ENCODE data around the gene BANF1.
"Not testable (repeated sequence)": the region's sequence is repeated elsewhere in the genome, so short reads cannot be mapped to it uniquely, and the experiment has no call there.

BANF1 gene

GRCh38 chr11:65978391-65979238, 23.7 kb upstream of the BANF1 start:
- DNase-seq (ENCODE audit: low read depth): no peak

GRCh38 chr11:65979261-65979759, 23.0 kb upstream of the BANF1 start:
- no peak for DNase-seq (ENCODE audit: low read depth)

GRCh38 chr11:65981101-65981740, 21.1 kb upstream of the BANF1 start:
- DNase-seq (ENCODE audit: low read depth): no peak

DNA sequence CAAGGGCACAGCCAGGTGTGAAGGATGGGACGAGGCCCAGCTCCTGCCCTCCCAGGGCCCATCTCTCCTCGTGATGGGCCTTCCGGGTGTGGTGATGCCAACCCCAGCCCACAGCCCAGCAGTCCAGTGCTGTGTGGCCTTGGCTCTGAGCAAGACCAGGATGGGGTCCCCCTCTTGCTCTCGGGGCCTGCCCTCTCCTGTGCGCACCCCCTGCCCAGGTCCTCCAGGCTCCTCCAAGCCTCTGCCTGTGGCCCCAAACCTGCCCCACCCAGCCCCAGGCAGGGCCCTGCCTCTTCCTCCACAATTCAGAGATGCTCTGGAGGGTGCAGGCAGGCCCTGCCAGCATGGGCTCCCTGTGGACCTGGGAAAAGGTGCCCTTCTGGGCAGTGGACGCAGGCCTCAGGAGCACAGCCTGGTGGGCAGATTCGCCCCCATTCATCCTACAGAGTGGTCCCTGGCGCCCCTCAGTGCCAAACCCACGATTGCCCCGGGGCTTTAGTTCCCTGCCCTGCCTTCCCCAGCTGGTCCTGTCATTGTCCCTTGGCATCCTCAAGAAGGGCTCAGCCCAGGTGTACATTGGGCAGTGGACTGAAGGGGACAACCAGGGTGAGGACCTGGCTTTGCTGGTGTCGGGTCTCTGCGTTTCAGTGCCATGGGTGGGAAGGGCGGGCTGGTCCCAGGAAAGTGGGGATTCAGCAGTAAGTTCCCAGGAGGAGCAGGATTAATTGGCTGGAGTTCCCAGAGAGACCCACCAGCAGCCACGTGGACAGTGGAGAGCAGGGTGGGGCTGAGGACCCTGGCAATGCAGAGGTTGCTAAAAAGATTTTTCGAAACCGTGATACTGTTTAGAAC, 20.1 kb upstream of the BANF1 start:
- no peak for DNase-seq (ENCODE audit: low read depth)

GRCh38 chr11:65982824-65983588, 19.3 kb upstream of the BANF1 start:
- DNase-seq (ENCODE audit: low read depth): no peak

GRCh38 chr11:65983589-65983987, 18.7 kb upstream of the BANF1 start:
- no peak for DNase-seq (ENCODE audit: low read depth)

DNA sequence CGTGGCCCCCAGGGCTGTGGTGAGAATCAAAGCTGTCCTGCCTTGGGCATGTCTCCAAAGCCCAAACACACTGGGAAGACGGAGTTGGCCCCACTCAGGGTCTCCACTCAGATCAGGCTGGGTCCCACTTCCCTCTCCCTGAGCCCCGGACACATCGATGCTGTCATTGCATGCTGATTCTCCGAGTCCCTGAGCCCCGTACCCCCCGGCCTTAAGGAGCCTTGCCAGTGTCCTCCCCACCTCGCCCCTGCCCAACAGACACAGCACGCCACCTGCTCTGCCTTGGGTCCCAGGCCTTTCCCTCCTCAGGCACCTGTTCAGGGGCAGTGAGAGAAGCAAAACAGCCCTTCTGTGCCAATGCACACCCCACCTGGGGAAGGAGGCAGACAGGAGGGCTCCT, 15.0 kb upstream of the BANF1 start:
- no peak for DNase-seq (ENCODE audit: low read depth)

- peak; percentile 91 for DNase-seq (ENCODE audit: low read depth)
Observed at GRCh38 chr11:65988791-65989592, 13.3 kb upstream of the BANF1 start.

DNA sequence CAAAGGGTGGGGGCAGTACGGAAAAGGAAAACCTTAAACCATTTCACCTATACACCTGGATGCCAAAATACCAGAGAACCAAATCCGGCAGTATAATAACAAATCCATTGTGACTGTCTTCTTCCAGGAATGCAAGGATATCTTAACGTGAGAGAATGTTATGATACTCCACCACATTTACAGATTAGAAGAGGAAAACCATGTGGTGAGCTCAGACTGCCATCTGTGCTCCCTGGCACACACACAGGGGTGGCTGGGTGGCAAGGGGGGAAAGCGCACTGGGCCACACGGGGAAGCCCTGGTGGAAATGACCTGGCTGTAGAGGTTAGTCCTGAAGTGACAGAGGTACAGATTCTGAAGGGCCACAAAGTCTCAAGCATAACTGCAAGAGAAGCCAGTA, 10.2 kb upstream of the BANF1 start:
- DNase-seq (ENCODE audit: low read depth): no peak

DNA sequence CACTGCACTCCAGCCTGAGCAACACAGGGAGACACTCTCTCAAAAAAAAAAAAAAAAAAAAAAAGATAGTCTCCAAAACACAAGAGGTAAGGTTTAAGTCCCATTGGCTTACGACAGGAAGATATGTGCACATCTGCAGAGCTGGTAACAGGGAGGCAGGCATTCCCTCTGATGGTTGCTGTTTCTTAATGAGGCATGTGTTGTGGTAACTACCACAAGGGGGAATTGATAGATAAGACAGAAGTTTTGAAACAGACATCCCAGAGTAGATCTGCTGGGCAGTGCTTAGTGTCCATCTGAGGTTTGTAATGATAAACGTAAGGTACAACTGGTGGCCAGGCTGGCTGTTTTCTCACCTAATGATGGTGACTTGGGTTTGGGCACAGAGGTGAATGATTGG, 5.0 kb upstream of the BANF1 start:
- DNase-seq (ENCODE audit: low read depth): no peak

DNA sequence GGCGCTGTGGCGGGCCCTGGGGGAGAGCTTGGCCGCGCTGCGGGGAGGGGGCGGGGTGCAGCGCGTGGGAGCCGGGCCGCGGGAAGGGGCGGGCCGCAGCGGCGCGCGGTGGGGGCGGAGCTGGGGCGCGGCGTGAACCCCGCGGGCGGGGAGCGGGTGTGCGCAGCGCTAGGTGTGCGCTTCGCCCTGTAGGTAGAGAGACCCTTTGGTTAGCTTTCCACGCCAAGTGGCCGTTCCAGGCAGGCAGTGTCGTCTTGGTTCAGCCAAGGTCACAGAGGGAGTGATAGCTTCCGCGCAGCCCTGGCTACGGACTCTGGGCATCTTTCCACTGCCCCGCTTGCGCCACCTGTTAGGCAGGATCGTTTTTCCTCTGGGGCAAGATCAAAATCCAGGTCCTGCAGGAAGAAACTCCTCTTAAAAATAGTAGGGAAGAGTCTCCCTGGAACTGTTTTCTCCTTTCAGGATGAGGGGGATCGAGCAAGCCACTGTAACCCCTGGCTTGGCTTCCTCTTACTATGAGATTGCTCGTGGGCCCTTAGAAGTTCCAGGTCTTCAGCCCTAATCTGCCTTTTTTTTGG, 434 bp downstream of the BANF1 start:
- DNase-seq (ENCODE audit: low read depth): no peak

DNA sequence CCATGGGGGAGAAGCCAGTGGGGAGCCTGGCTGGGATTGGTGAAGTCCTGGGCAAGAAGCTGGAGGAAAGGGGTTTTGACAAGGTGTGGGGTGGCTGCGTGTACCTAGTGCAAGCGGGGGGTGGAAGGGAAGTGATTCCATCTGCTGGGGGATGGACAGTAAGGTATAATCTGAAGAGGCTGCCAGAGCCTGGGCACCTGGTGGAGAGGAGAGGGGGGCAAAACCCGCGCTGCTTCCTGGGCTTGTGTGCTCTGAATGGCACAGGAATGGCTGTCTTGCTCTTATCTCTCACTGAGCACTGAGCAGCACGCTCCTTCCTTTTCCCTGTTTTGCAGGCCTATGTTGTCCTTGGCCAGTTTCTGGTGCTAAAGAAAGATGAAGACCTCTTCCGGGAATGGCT, 988 bp downstream of the BANF1 start:
- no peak for DNase-seq (ENCODE audit: low read depth)

- DNase-seq (ENCODE audit: low read depth): no peak
Observed at GRCh38 chr11:66004186-66004585, 1.9 kb downstream of the BANF1 start.

DNA sequence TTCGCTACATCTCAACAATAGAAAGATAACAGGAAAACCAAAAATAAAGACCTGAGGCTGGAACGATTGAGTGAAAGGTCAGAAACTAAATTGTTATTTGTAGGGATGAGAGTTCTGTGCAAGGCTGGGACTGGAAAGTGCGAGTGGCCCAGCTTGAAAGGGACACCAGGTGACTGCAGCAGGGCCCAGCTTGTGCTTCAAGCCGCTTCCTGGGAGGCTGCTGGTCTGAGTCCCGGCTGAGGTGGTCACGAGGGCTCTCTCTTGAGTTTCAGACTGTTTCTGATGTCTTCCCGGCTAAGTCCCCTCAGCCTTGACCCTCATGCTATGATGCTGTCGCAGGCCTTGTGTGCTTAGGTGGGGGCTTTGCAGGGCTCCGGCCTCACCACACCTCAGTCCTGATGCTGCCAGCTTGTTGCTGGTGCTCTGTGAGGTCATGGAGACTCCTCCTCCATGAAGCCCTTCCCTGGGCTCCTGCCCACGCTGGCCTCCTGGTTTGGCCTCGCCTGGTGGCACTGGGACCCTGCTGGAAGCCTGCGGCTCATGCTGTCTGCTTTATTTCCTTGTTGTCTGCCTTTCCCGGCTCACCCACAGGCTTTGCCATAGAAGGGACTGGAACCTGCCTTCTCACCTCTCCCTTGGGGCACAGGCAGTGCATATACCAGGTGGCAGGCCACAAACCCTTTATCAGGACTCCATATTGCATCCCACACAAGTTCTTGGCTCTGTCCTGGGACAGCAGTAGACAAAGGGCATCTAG, 4.0 kb downstream of the BANF1 start:
- DNase-seq (ENCODE audit: low read depth): no peak

DNA sequence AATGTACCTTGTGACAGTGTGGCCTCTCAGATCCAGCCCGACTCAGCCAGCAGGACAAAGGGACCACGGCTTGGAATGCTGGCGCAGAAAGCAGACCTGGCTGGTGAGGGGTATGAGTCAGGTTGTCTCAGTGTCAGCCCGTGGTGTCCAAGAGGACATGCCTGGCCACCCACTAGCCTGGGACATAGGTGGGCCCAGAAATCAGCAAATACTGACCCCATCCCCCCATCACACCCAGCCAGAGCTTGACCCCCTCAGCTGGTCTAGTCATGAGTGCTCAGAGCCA, 4.5 kb downstream of the BANF1 start:
- no peak for DNase-seq (ENCODE audit: low read depth)

DNA sequence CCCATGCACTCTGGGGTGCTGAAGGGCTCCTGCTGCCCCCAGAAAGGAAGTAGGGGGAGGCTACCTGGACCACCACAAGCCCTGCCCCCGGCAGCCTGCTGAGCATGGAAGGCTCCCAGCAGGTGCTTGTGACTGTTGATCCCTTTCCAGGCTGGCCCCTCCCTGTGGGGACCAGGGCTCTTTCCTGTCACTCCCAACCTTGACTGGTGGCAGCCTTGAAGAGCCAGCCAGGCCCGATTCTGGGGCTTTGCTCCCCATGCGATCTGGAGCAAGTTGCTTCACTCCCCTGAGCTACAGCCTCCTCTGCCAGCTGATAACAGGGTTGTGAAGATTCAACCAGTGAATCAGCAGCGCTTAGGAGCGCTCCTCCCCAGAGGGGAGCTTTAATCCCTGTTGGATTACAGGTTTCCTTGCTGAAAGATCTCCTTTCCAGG, 4.9 kb downstream of the BANF1 start:
- DNase-seq (ENCODE audit: low read depth): no peak

GRCh38 chr11:66008095-66008467, 5.8 kb downstream of the BANF1 start:
- DNase-seq (ENCODE audit: low read depth): no peak

GRCh38 chr11:66008468-66009101, 6.3 kb downstream of the BANF1 start:
- DNase-seq (ENCODE audit: low read depth): no peak

DNA sequence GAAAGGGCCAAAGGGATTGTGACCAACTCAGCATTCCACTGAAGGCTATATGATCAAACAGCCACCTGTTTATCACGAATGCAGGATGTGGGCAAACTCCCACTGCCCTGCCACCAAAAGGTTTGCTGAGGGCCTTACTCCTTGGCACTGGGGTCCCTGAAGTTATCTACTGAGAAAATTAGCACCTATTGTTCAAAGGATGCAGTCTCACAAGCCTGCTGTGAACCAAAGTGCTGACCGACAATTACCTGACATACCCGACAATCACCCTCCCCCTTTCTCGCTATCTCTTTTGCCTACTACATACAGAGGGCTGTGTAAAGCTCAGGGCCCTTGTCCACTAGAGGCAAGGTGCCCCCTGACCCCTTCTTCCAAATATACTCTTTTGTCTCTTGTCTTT, 7.7 kb downstream of the BANF1 start:
- DNase-seq (ENCODE audit: low read depth): not testable (repeated sequence)
